Gastroesophageal sphincter (tissue), 3 donors: Measurements from ENCODE around the gene C1orf21.

Experiments
- CTCF ChIP-seq, 4 experiments: fragments of 200-600 bp in 2 of 4; fragments of 450-650 bp in 2 of 4; sonication (generic) in 1 of 4; IDR thresholded peaks; one replicate each; pipeline ENCODE4 v1.5.1; 2017 to 2019; ENCODE audit warnings: antibody characterized with exemption in 4 of 4, mild to moderate bottlenecking in 2 of 4, moderate library complexity in 2 of 4
- POLR2AphosphoS5 ChIP-seq: sonication (generic); formaldehyde crosslinking; IDR thresholded peaks from one replicate; pipeline ENCODE4 v1.6.1; 2017; ENCODE audit warnings: antibody characterized with exemption

DNA sequence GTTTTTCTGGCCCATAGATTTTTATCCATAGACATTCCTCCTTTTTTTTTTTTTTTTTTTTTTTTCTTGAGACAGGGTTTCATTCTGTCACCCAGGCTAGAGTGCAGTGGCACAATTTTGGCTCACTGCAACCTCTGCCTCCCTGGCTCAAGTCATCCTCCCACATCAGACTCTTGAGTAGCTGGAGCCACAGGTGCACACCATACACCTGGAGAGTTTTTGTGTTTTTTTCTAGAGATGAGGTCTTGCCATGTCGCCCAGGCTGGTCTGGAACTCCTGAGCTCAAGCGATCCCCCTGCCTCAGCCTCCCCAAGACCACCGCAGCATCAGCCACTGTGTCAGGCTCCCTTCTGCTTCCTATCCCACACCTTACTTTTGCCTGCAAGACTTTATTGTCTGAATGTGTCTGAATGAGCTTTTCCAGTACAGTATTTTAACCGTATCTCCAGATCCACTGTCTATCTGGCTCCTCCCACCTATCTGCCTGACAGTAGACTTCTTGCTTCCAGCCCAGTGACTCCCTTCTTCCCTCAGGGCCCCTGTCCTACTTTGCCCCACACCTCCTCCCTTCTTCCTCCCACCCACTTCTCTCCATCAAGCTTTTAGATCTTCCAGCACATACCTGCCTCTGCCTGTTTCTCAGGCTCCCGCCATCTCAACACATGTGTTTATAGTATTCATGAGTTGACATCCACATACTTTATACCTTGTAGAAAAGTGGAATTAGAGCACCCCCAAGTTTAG, 6.1 kb downstream of the C1orf21 start:
- TF ChIP-seq CTCF (IDR thresholded peaks at IDR 0.05) (no peak), POLR2AphosphoS5 (no peak)
